Right lobe of liver (tissue), 4 donors: ENCODE data around the gene TNFRSF25.

Experiments used
- POLR2A ChIP-seq: fragments of 450-650 bp; IDR thresholded peaks from one replicate; pipeline ENCODE4 v1.6.1; 2017; ENCODE audit warnings: antibody characterized with exemption, mild to moderate bottlenecking
- TF ChIP-seq, protein P1 (sequence below), 4 donors: fragments of 200-600 bp in 3 of 4; fragments of 450-650 bp in 1 of 4; IDR thresholded peaks; one replicate each; pipeline versions ENCODE4 v1.5.1 to v1.8.0; 2016 to 2022; ENCODE audit warnings: antibody characterized with exemption in 4 of 4, mild to moderate bottlenecking in 2 of 4
- donor health status: DM: no; HTN: no; CAD: no.
- donor health status: DM: no; HTN: no; CAD: no.
- donor health status: DM: no; HTN: yes; CAD: no.

DNA sequence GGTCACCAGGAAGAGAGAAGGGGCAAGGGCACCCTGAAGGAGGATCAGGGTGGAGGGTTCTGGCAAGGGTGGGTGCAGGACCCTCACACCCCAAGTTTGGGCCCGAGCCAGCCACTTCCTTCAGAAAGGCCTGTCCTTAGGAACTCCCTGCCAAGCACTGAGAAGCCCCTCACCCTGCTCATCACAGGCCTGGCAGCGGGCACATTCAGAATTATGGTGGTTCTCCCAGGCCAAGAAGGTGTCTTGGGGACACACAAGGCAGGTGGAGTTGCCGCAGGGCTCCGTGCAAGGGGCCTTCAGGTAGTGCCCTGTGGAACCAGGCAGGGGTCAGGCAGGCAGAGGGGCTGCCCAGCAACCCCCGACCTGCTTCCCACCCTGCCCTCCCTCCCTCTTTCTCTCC is 1.1 kb downstream of the TNFRSF25 start:
- TF ChIP-seq, protein P1, sequence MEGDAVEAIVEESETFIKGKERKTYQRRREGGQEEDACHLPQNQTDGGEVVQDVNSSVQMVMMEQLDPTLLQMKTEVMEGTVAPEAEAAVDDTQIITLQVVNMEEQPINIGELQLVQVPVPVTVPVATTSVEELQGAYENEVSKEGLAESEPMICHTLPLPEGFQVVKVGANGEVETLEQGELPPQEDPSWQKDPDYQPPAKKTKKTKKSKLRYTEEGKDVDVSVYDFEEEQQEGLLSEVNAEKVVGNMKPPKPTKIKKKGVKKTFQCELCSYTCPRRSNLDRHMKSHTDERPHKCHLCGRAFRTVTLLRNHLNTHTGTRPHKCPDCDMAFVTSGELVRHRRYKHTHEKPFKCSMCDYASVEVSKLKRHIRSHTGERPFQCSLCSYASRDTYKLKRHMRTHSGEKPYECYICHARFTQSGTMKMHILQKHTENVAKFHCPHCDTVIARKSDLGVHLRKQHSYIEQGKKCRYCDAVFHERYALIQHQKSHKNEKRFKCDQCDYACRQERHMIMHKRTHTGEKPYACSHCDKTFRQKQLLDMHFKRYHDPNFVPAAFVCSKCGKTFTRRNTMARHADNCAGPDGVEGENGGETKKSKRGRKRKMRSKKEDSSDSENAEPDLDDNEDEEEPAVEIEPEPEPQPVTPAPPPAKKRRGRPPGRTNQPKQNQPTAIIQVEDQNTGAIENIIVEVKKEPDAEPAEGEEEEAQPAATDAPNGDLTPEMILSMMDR (IDR thresholded peaks at IDR 0.05), result no peak
- TF ChIP-seq POLR2A, result no peak
